H1 (cell line): ENCODE data around the gene KERA. TPM values are rescaled to one million over a fixed set of nuclear protein-coding genes. Genes with fewer than 3 reads are reported as not detected.

Source experiments
- CTCF ChIA-PET: fragments of 300-600 bp; sonication (Branson Sonifier 250); formaldehyde crosslinking; loops from one replicate; lab custom pipeline; 2021; ENCODE audit not compliant: partially characterized antibody; lab: Charles Lee
- POLR2A ChIA-PET: fragments of 300-600 bp; sonication (Branson Sonifier 250); formaldehyde crosslinking; loops from one replicate; lab custom pipeline; 2021; ENCODE audit warnings: inconsistent platforms; ENCODE audit not compliant: partially characterized antibody; lab: Charles Lee
- DNase-seq, 2 experiments: peaks; one replicate each; pipeline versions ENCODE4 v3.0.0 to v3.0.0-alpha.2; 2010 to 2022; ENCODE audit warnings: low spot score in 2 of 2, low read depth in 1 of 2, mixed read lengths in 1 of 2
- FAIRE-seq: peaks from 2 replicates; lab custom pipeline; 2011; peaks lifted over from hg19 to GRCh38; lab: Jason Lieb, UNC
- H2AFZ ChIP-seq: 2 replicates; pipeline ENCODE4 v1.8.1; 2012; ENCODE audit warnings: low read length, inconsistent platforms
- H2AK5ac ChIP-seq: 2 replicates; pipeline ENCODE4 v1.6.1; 2013; ENCODE audit warnings: low read depth, low read length
- H2BK120ac ChIP-seq: replicated peaks from 2 replicates; pipeline ENCODE3; 2013; ENCODE audit warnings: low read depth, low read length, inconsistent platforms
- H2BK12ac ChIP-seq: 2 replicates; pipeline ENCODE4 v1.6.1; 2013; ENCODE audit warnings: low read depth, low read length
- H2BK15ac ChIP-seq: 2 replicates; pipeline ENCODE4 v1.6.1; 2013; ENCODE audit warnings: low read length
- H2BK20ac ChIP-seq: 2 replicates; pipeline ENCODE4 v1.6.1; 2013; ENCODE audit warnings: low read length
- H2BK5ac ChIP-seq: 2 replicates; pipeline ENCODE4 v1.6.1; 2013; ENCODE audit warnings: low read depth, low read length
- H3K14ac ChIP-seq: 2 replicates; pipeline ENCODE4 v1.6.1; 2013; ENCODE audit warnings: inconsistent platforms; ENCODE audit not compliant: insufficient read length
- H3K18ac ChIP-seq: 2 replicates; pipeline ENCODE4 v1.6.1; 2013; ENCODE audit warnings: low read length; ENCODE audit errors: extremely low read depth
- H3K23ac ChIP-seq: 2 replicates; pipeline ENCODE4 v1.6.1; 2013; ENCODE audit warnings: inconsistent platforms; ENCODE audit not compliant: insufficient read length
- H3K23me2 ChIP-seq: 2 replicates; pipeline ENCODE4 v1.6.1; 2013; ENCODE audit warnings: low read depth, low read length
- H3K27ac ChIP-seq: 2 replicates; pipeline ENCODE4 v1.6.1; 2011; ENCODE audit warnings: low read depth, low read length, inconsistent platforms
- H3K27me3 ChIP-seq, 4 experiments: replicated peaks in 1 of 4; 1 replicate in 1 of 4; 2 replicates in 3 of 4; pipeline versions ENCODE4 v1.6.1 to v1.8.1; 2011 to 2013; ENCODE audit warnings: low read length in 3 of 4, mild to moderate bottlenecking in 3 of 4, inconsistent platforms in 2 of 4, mixed read lengths in 2 of 4, moderate library complexity in 1 of 4; ENCODE audit not compliant: control insufficient read depth in 3 of 4, insufficient read depth in 3 of 4; ENCODE audit errors: extremely low read depth in 1 of 4
- H3K36me3 ChIP-seq, 4 experiments: 2 replicates each; pipeline versions ENCODE4 v1.6.1 to v1.8.1; 2011 to 2013; ENCODE audit warnings: mild to moderate bottlenecking in 4 of 4, low read length in 3 of 4, moderate library complexity in 2 of 4, control low read depth in 1 of 4, inconsistent platforms in 1 of 4; ENCODE audit not compliant: insufficient read depth in 4 of 4, control insufficient read depth in 2 of 4
- H3K4ac ChIP-seq: replicated peaks from 2 replicates; pipeline ENCODE3; 2013; ENCODE audit warnings: low read length, low read depth, mixed read lengths, inconsistent platforms; ENCODE audit not compliant: insufficient read length
- H3K4me1 ChIP-seq, 4 experiments: replicated peaks in 1 of 4; 1 replicate in 1 of 4; 2 replicates in 3 of 4; pipeline versions ENCODE4 v1.6.1 to v1.8.1; 2011 to 2013; ENCODE audit warnings: low read length in 3 of 4, inconsistent platforms in 2 of 4, mixed read lengths in 1 of 4; ENCODE audit not compliant: insufficient read depth in 4 of 4, control insufficient read depth in 3 of 4
- H3K4me2 ChIP-seq, 2 experiments: 2 replicates each; pipeline versions ENCODE4 v1.6.1 to v1.8.1; 2011 to 2013; ENCODE audit warnings: low read depth in 2 of 2, low read length in 2 of 2, control low read depth in 1 of 2, inconsistent platforms in 1 of 2, mild to moderate bottlenecking in 1 of 2; ENCODE audit not compliant: insufficient read depth in 1 of 2
- H3K4me3 ChIP-seq, 4 experiments: fragments of 200-600, 300-600 bp in 1 of 4; sonication (generic), shearing (Covaris generic), sonication (Bioruptor Twin) in 1 of 4; 2 replicates each; pipeline versions ENCODE4 v1.5.1 to v1.8.1; 2011 to 2016; ENCODE audit warnings: low read length in 4 of 4, low read depth in 3 of 4, control low read depth in 2 of 4, inconsistent platforms in 2 of 4, mild to moderate bottlenecking in 2 of 4, mixed read lengths in 1 of 4, moderate library complexity in 1 of 4; ENCODE audit not compliant: insufficient read depth in 2 of 4; ENCODE audit errors: extremely low read depth in 1 of 4
- H3K56ac ChIP-seq: replicated peaks from 2 replicates; pipeline ENCODE3; 2013; ENCODE audit warnings: low read depth, mild to moderate bottlenecking, mixed read lengths, low read length, inconsistent platforms; ENCODE audit not compliant: insufficient read length
- H3K79me1 ChIP-seq: 2 replicates; pipeline ENCODE4 v1.6.1; 2013; ENCODE audit warnings: low read depth, low read length, control low read depth
- H3K79me2 ChIP-seq, 2 experiments: 2 replicates each; pipeline versions ENCODE4 v1.6.1 to v1.8.1; 2012 to 2013; ENCODE audit warnings: low read length in 2 of 2, mild to moderate bottlenecking in 2 of 2, inconsistent platforms in 1 of 2; ENCODE audit not compliant: insufficient read depth in 2 of 2, control insufficient read depth in 1 of 2
- H3K9ac ChIP-seq, 4 experiments: replicated peaks in 1 of 4; 1 replicate in 1 of 4; 2 replicates in 3 of 4; pipeline versions ENCODE4 v1.6.1 to v1.8.1; 2011 to 2013; ENCODE audit warnings: low read depth in 3 of 4, low read length in 3 of 4, control low read depth in 2 of 4, mild to moderate bottlenecking in 2 of 4, moderate library complexity in 2 of 4, inconsistent platforms in 1 of 4; ENCODE audit errors: extremely low read depth in 1 of 4
- H3K9me3 ChIP-seq, 2 experiments: 2 replicates each; pipeline versions ENCODE4 v1.6.1 to v1.8.1; 2012 to 2013; ENCODE audit warnings: mild to moderate bottlenecking in 2 of 2, moderate library complexity in 2 of 2, control low read depth in 1 of 2, inconsistent platforms in 1 of 2, low read depth in 1 of 2, low read length in 1 of 2, mixed read lengths in 1 of 2; ENCODE audit not compliant: insufficient read depth in 2 of 2
- H4K20me1 ChIP-seq, 2 experiments: replicated peaks in 1 of 2; 2 replicates each; pipeline versions ENCODE3 to v1.8.1; 2011 to 2013; ENCODE audit warnings: inconsistent platforms in 2 of 2, low read length in 2 of 2, mild to moderate bottlenecking in 1 of 2; ENCODE audit not compliant: insufficient read depth in 2 of 2, control insufficient read depth in 1 of 2
- H4K5ac ChIP-seq: 2 replicates; pipeline ENCODE4 v1.6.1; 2013; ENCODE audit warnings: low read length, low read depth, mixed read lengths, inconsistent platforms; ENCODE audit not compliant: insufficient read length
- H4K8ac ChIP-seq: 2 replicates; pipeline ENCODE4 v1.8.0; 2013; ENCODE audit warnings: mild to moderate bottlenecking, moderate library complexity, low read length, inconsistent platforms; ENCODE audit not compliant: insufficient read depth; ENCODE audit errors: extremely low read depth
- H4K91ac ChIP-seq: replicated peaks from 2 replicates; pipeline ENCODE3; 2013; ENCODE audit warnings: low read length, mixed read lengths, inconsistent platforms; ENCODE audit not compliant: insufficient read length
- ASH2L ChIP-seq: fragments of 200-600, 300-600 bp; sonication (generic); IDR thresholded peaks from one replicate; pipeline ENCODE4 v1.7.1; 2017; ENCODE audit warnings: low read length
- POLR2AphosphoS5 ChIP-seq: IDR thresholded peaks from 2 replicates; pipeline ENCODE4 v1.6.1; 2011; ENCODE audit warnings: low read depth, low read length
- RXRA ChIP-seq: IDR thresholded peaks from 2 replicates; pipeline ENCODE4 v1.6.1; 2011; ENCODE audit warnings: low read depth, mild to moderate bottlenecking, low read length, moderate library complexity; ENCODE audit not compliant: insufficient read depth
- SP1 ChIP-seq: IDR thresholded peaks from 2 replicates; pipeline ENCODE4 v1.6.1; 2011; ENCODE audit warnings: low read depth, low read length
- WGBS, 2 experiments: shearing (Covaris generic) in 1 of 2; methylation state at CpG; one replicate each; pipeline versions ENCODE4 v1.1.6 to v1.1.7; 2013 to 2015; ENCODE audit warnings: low lambda C conversion rate in 2 of 2, mixed read lengths in 2 of 2, inconsistent platforms in 1 of 2, low coverage in 1 of 2, missing lambda C conversion rate in 1 of 2; ENCODE audit not compliant: insufficient replicate concordance in 2 of 2, insufficient coverage in 1 of 2, insufficient read length in 1 of 2; ENCODE audit errors: extremely low coverage in 1 of 2, missing lambda C conversion rate in 1 of 2; 5-methylcytosine and 5-hydroxymethylcytosine counted together
- polyA plus RNA-seq, 7 experiments: library from polyadenylated mRNA; depleted of rRNA in 3 of 7; stranded (reverse) in 5 of 7; unstranded in 2 of 7; fragments of >200 nt in 5 of 7; fragments of 200-250 nt in 2 of 7; gene quantifications; 1 replicate in 5 of 7; 2 replicates in 1 of 7; 4 replicates in 1 of 7; pipeline versions ENCODE4 v1.2.1 to v1.2.3, GENCODE V29; 2011 to 2013; ENCODE audit warnings: missing spikeins in 2 of 7, mixed read lengths in 2 of 7
- total RNA-seq: library from RNA; stranded (reverse); fragmentation: NEBNext Ultra II Directional; extraction: Animal tissue kit (Norgen Biotek cat#: 25700); gene quantifications from 2 replicates; pipeline ENCODE4 v1.2.1, GENCODE V29; 2021
- TF ChIP-seq, protein P1 (sequence below): IDR thresholded peaks from 2 replicates; pipeline ENCODE4 v1.6.1; 2012; ENCODE audit warnings: inconsistent platforms

Gene KERA
- total and polyA plus RNA-seq, 2 of the 8 experiments (the other 6 are each of a cell fraction or from before 2014, with no cell fraction given), result not detected

DNA sequence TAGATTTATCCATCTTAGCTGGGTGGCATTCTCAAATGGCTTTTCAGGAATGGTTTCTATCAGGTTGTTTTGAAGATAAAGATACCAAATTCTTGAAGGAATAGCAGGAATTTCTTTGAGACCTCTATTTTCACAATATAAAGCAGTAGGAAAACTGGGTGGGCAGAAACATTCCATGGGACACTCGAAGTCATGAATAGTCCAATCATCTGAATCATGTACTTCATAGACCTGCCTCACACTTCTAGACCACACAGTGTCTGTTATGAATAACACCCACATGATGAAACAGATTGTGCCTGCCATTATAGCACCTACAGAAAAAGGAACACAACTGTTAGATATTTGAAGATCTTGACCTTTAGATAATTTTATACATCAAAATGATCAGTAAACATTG is 1.8 kb downstream of the KERA start:
- H3K4me2 ChIP-seq, result no peak overlapping the region
- H3K9me3 ChIP-seq, result no peaks in the 10 kb centered on the region
- H4K91ac ChIP-seq, result no peak overlapping the region
- no peak overlapping the region for H3K4ac ChIP-seq
- 86% methylated on average over 1 of the region's 1 CpG; no CpG with 5 or more reads in 1 of the 2 experiments for WGBS, 2 experiments
- H3K23me2 ChIP-seq, result no peaks in the 10 kb centered on the region
- ChIA-PET CTCF (interaction anchor here (1.3 kb wide), 1 partner anchor 17 kb away, joined by 3 read pairs; no protein-coding TSS in a partner anchor), POLR2A (no interaction called here)
- no peak overlapping the region for H3K23ac ChIP-seq
- H2AFZ ChIP-seq, result no peak overlapping the region
- H3K79me1 ChIP-seq, result no peaks in the 10 kb centered on the region
- no peak overlapping the region for H3K4me3 ChIP-seq
- H3K4me1 ChIP-seq, result no peaks in the 10 kb centered on the region
- no peak overlapping the region for H4K5ac ChIP-seq
- no peak overlapping the region for H3K18ac ChIP-seq
- no peak overlapping the region for H2AK5ac ChIP-seq
- FAIRE-seq (no peak), DNase-seq (no peak)
- no peak overlapping the region for H2BK12ac ChIP-seq
- no peak overlapping the region for H3K27ac ChIP-seq
- no peaks in the 10 kb centered on the region for H4K20me1 ChIP-seq
- H2BK20ac ChIP-seq, result no peak overlapping the region
- no peaks in the 10 kb centered on the region for H3K27me3 ChIP-seq
- H3K9ac ChIP-seq, result no peak overlapping the region
- no peaks in the 10 kb centered on the region for H3K79me2 ChIP-seq
- no peak overlapping the region for H4K8ac ChIP-seq
- H3K14ac ChIP-seq, result no peak overlapping the region
- H3K56ac ChIP-seq, result no peak overlapping the region
- no peak overlapping the region for H2BK15ac ChIP-seq
- no peaks in the 10 kb centered on the region for H3K36me3 ChIP-seq
- TF ChIP-seq, protein P1, sequence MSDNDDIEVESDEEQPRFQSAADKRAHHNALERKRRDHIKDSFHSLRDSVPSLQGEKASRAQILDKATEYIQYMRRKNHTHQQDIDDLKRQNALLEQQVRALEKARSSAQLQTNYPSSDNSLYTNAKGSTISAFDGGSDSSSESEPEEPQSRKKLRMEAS, result no peak
- TF ChIP-seq POLR2AphosphoS5 (no peak), SP1 (no peak), ASH2L (no peak), RXRA (no peak)
- H2BK5ac ChIP-seq, result no peak overlapping the region
- no peak overlapping the region for H2BK120ac ChIP-seq
